Stimulated activated CD8-positive, alpha-beta memory T cell treated with anti-CD3 and anti-CD28 coated beads, Interleukin-15, amount 100 ng/mL, for 24 hours (primary cell): ENCODE results near the gene COL4A6.
"Not testable (repeated sequence)": the region's sequence is repeated elsewhere in the genome, so short reads cannot be mapped to it uniquely, and the experiment has no call there.

Source experiments
- DNase-seq: peaks from one replicate; pipeline ENCODE4 v3.0.0-alpha.2; 2020; ENCODE audit warnings: low read depth

The COL4A6 gene

DNA sequence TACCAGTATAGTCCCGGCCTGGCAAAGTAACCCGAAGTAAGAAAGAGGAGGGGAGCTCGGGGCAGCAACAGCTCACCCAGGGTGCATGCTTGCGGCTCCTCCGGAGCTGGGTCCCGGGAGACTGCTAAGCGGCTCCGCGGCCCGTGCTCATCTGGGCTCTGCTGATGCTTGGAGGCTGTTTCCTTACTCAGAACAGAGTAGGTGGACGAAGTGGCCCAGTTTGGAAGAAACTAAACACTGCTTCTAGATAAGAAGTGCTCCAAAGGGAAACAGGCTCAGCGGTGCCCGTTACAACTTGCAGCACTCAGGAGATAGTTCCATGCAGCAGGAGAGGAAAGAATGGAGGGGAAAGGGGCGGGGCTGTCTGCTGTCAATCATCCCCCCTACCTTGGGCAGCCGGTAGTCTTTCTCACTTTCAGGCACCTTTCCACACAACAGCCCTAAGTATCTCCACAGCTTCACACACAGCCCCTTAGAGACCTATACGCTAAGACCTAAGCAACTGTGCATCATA, at the start of gene COL4A6:
COL4A6 (minus strand) TSS at position 313 of the 514 bp plus-strand sequence; CDS start at position 87, 226 bp downstream.
- DNase-seq: no peak

DNA sequence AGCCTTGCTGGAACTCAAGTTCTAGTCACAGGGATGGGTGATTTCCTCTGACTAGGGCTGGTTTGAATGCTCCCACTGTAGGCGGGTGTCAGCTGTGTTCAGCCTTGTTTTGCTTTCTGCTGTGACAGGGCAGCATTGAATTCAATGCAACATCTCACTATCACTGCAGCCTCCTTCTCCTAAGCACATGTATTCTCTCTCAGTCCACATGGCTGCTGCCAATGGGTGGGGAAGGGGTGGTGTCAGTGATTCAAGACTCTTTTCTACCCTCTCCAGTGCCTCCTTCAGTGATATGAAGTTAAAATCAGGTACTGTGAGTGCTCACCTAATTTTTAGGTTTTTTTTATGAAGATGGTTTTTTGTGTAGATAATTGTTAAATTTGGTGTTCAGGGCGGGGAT, 47.7 kb upstream of the COL4A6 start:
- DNase-seq: no peak

GRCh38 chrX:108484251-108484650, 46.0 kb upstream of the COL4A6 start:
- DNase-seq: no peak

DNA sequence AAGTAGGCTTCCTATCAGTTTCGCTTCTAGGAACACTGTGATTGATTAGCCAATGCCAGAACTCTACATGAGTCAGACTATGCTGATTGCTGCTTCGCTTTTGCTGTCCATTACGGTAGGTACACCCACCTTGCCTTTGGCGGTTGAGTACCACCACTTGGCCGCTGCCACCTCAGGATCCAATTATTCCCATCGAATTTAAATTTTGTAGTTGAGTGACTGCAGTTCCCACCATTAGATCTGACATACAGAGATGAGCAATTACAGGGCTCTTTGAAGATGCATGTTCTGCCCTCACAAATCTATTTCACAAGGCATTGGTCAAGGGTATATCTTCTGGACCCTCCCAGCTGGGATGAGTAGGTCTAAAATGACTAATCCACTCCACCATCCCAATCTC, 43.3 kb upstream of the COL4A6 start:
- DNase-seq: not testable (repeated sequence)

GRCh38 chrX:108473979-108474378, 35.8 kb upstream of the COL4A6 start:
- DNase-seq: no peak

DNA sequence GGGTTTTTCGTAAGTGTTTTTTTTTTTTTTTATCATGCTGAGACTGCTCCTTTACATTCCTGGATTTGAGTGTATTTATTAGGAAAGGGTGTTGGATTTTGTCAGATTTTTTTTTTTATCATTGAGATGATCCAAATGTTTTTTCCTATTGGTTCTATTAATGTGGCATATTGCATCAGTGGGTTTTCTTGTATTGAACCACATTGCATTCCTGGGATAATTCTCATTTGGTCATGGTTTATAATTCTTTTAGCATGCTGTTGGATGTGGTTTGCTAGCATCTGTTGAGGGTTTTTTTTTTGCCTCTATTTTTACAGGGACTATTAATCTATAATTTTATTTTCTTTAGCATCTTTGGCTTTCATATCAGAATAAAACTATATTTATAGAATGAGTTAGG, 30.3 kb upstream of the COL4A6 start:
- DNase-seq: no peak

- DNase-seq: no peak
These were observed 26.4 kb upstream of the COL4A6 start for GRCh38 chrX:108464604-108465003.

DNA sequence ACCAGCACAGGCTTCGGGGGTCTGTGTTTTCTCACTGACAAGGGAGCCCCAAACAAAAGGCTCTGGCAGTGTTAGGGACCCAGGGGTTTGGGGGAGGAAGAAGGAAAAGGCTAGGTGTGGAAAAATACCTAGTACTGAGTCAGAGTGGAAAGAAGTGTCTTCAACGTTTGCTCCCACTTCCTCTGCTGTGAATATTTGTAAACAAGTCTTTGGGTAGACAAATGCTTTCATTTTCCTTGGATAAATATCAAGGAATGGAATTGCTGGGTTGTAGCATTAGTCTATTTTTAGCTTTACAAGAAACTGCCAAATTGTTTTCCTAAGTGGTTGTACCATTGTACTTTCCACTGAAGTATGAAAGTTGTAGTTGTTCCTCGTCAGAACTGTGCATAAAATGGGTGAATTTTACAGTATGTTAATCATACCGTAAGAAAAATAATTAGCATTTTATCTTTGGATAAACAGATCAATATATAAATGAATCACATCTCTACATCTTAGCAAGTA, 18.8 kb upstream of the COL4A6 start:
- no peak for DNase-seq

DNA sequence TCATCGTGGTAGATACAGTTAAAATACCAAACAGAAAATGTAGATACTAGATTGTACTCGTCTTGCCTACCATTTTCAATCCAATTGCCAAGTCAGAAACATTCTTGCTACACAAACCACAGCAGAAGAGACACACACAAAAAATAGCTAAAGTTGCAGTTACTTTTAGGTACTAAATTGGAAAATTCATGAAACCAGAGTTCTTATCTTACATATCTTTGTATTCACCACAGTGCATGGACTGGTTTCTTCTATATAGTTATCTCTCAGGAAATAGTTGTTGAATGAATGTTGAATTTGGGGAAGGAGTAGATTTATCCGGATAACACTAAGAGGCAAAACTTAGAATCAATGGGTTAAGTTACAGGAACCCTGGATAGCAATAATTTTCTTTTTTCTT, 15.6 kb upstream of the COL4A6 start:
- no peak for DNase-seq

DNA sequence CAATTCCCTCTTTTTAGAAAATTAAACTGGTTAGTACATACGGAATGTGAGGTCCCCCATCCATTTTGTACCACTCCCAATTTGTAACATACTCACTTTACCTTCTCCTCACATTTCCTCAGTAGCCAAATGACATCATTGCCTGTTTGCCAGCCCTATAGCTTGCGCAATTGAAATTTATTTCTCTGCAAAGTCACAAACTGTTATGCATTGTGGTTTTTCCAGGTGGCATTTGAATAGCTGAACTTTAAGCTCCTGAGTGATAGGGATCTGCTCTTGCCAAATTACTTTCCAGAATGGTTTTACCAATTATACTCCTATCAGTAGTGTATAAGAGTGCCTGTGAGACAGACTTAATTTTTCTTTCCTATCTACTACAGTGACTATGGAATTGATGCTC, 9.1 kb upstream of the COL4A6 start:
- DNase-seq: no peak

DNA sequence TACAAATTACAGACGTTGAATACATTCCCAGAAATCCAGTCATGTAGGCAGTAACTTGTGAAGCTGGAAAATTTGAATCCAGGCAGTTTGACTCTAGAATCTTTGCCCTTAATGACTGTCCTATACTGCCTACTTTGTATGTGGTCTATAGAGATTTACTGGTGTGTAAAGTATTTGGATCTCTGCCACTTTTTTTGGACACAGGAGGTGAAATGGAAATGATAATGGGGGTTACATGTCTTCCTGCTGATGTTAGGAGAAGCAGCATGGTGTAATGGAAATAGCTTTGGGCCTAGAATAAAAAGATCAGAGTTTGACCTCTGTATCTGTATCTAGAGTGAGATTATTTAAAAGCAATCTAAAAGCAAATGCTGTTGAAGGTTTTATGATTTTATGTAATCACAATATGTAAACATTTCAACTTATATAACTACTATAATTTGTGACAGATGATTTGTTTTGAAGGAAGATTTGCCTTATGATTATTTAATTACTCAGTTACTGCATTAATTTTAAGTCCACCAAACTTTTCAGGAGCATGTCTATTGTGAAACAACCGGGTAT, 4.8 kb upstream of the COL4A6 start:
- no peak for DNase-seq

DNA sequence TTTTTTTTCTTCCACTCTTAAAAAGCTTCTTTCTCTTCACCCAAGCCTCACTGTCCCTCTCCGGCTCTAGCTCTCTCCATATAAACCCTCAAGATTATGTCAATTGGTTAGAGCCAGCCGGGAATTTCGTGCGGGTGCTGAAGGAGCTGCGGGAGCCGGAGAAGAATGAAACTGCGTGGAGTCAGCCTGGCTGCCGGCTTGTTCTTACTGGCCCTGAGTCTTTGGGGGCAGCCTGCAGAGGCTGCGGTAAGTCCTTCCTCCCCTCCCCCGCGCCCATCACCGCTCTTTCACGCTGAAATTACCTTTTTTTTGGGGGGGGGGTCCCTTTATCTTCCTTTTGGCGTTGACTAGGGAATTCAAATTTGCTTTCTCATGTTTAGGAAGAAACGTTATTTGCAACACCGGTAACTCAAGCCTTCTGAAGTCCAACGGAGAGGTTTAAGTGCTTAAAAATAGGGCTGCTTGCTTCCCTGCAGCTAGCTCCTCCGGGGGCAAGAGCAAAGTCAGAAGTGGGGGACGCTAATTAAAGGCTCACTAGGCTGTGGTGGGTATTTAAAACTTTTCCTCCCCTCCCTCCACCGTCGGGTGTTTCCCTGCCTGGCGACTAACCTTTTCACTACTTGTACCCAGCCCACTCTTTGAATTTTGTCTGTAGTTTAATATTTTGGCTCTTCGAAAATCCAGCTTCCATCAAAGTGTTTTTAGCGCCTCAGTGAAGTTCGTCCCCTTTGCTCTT, 1.9 kb upstream of the COL4A6 start:
- no peak for DNase-seq

- DNase-seq: no peak
These were observed 1.3 kb upstream of the COL4A6 start, which contains the start of gene COL4A5 for GRCh38 chrX:108439426-108439942. Gene COL4A5, plus strand, starts transcription at chrX:108439838. Its CDS starts 288 bp downstream, at chrX:108440126.

GRCh38 chrX:108437349-108438109, 693 bp downstream of the COL4A6 start:
- no peak for DNase-seq

- DNase-seq: no peak
These were observed 3.0 kb downstream of the COL4A6 start for GRCh38 chrX:108435261-108435660.

DNA sequence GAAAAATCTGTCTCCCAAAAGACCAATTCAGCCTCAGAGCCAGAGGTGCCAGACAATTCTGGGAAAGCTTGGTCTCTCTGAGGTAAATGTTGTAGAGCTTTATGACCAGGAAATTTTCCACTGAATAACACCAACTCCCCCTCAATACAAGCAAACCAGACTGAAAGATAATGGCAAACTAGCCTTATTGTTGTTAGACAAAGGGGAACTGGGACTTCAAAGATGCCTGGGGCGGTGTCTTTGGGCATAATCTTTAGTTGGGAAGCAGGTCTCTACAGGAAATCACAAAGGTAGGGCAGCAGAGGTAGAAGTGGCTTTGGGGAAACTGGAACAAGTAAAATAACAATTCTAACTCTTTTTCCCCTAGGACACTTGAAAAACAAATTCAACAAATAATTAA, 12.0 kb downstream of the COL4A6 start:
- no peak for DNase-seq

- no peak for DNase-seq
These were observed 17.7 kb downstream of the COL4A6 start for GRCh38 chrX:108420481-108420880.

- DNase-seq: no peak
These were observed 18.8 kb downstream of the COL4A6 start for GRCh38 chrX:108419401-108419800.

DNA sequence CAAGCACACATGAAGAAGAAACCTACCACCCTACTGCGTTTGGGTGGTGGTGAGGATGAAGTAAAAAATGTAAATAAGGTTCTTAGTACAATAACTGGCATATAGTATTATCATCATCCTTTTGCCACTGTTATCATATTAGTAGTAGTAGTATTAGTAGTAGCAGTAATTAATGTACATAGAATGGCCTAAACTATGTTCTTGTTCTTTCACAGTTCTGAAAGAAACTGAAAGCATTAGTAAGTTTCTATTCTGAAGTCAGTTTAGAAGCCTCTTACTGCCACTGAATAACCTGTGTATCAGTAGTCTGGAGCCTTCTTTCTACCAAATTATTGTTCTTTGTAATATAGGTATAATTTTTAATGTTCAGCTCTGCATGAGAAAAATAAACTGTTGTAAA, 21.0 kb downstream of the COL4A6 start:
- no peak for DNase-seq

GRCh38 chrX:108415891-108416290, 22.3 kb downstream of the COL4A6 start:
- no peak for DNase-seq

GRCh38 chrX:108415146-108415545, 23.1 kb downstream of the COL4A6 start:
- no peak for DNase-seq

GRCh38 chrX:108412783-108413182, 25.4 kb downstream of the COL4A6 start:
- DNase-seq: no peak
